Left lung (tissue), 10 donors: ENCODE measurements around the gene MICU1. TPM values are rescaled to one million over a fixed set of nuclear protein-coding genes. Genes with fewer than 3 reads are reported as not detected.
"Not testable (repeated sequence)": the region's sequence is repeated elsewhere in the genome, so short reads cannot be mapped to it uniquely, and the experiment has no call there.

Experiments used
- ATAC-seq: fragments of 200-7000 bp; cut with Tn5 transposase; one replicate; pipeline ENCODE4 v1.9.1; 2020; ENCODE audit warnings: moderate library complexity
- DNase-seq, 4 donors: peaks; one replicate each; pipeline ENCODE4 v3.0.0-alpha.2; 2013 to 2020
- H3K27ac ChIP-seq, 2 donors: fragments of 200-600 bp; sonication (generic) in 1 of 2; one replicate each; pipeline versions ENCODE4 v1.5.0 to v1.8.0; 2020 to 2021
- H3K27me3 ChIP-seq, 2 donors: fragments of 200-600 bp; sonication (generic) in 1 of 2; one replicate each; pipeline versions ENCODE4 v1.5.0 to v1.8.0; 2020 to 2021
- H3K36me3 ChIP-seq, 2 donors: fragments of 200-600 bp; sonication (generic) in 1 of 2; one replicate each; pipeline versions ENCODE4 v1.5.0 to v1.8.0; 2020 to 2021
- H3K4me1 ChIP-seq, 2 donors: fragments of 200-600 bp; one replicate each; pipeline ENCODE4 v1.8.0; 2021
- H3K4me3 ChIP-seq, 2 donors: fragments of 200-600 bp; sonication (generic) in 1 of 2; one replicate each; pipeline versions ENCODE4 v1.5.0 to v1.8.0; 2020 to 2021; ENCODE audit warnings: mild to moderate bottlenecking in 1 of 2
- H3K9me3 ChIP-seq, 2 donors: fragments of 200-600 bp; sonication (generic) in 1 of 2; one replicate each; pipeline versions ENCODE4 v1.5.0 to v1.8.0; 2020 to 2021
- intact Hi-C, 2 donors: fragments of 100-400 bp; cut with DNase I; formaldehyde crosslinking; loops; one replicate each; pipeline versions ENCODE4 v1.11.2 to v1.14.2; 2022
- polyA plus RNA-seq, 6 donors: library from polyadenylated mRNA; unstranded; fragments of 120-200 nt; gene quantifications; one replicate each; pipeline ENCODE4 v1.2.1, GENCODE V29; 2013; ENCODE audit not compliant: insufficient read length in 6 of 6
- total RNA-seq, 2 donors: library from RNA; stranded (reverse); fragmentation: NEBNext Ultra II Directional; extraction: Animal tissue kit (Norgen Biotek cat#: 25700); gene quantifications; one replicate each; pipeline ENCODE4 v1.2.1, GENCODE V29; 2021
- TF ChIP-seq, protein P1 (sequence below), 2 donors: fragments of 200-600 bp; sonication (generic) in 1 of 2; IDR thresholded peaks; one replicate each; pipeline versions ENCODE4 v1.5.0 to v1.8.0; 2021; ENCODE audit warnings: antibody characterized with exemption in 2 of 2
- donor health status: DM: no; HTN: yes; CAD: no.
- donor health status: DM: no; HTN: no; CAD: no.

The MICU1 gene
- total and polyA plus RNA-seq, 8 donors, result 49.8 to 67.4 (median 56.0) TPM

DNA sequence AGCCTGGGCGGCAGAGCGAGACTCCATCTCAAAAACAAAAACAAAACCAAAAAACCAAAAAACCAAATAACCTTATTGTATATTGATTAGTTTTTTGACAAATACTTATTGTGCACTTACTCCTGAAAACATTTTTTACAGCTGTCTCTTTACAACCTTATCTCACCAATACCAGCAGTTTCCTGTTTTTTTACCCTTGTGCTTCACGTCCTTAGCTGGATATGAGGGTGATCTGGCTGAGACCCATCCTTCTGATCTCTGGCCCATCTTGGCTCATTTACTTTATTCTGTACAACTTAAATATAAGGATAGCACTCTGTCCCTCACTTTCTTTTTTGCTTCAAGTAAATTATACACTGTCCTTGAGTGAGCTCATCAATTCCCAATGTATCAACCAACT is 166.6 kb downstream of the MICU1 start:
- DNase-seq, result no peak
- Histone ChIP-seq H3K4me1 (peaks cover 0 to 7% of the 10 kb centered on the region in 2 donors), H3K9me3 (no peaks in the 10 kb centered on the region), H3K27ac (no peak overlapping the region), H3K36me3 (no peaks in the 10 kb centered on the region), H3K4me3 (no peak overlapping the region), H3K27me3 (no peaks in the 10 kb centered on the region)
- intact Hi-C loops, result no loop called here
- no peak for ATAC-seq
- TF ChIP-seq, protein P1, sequence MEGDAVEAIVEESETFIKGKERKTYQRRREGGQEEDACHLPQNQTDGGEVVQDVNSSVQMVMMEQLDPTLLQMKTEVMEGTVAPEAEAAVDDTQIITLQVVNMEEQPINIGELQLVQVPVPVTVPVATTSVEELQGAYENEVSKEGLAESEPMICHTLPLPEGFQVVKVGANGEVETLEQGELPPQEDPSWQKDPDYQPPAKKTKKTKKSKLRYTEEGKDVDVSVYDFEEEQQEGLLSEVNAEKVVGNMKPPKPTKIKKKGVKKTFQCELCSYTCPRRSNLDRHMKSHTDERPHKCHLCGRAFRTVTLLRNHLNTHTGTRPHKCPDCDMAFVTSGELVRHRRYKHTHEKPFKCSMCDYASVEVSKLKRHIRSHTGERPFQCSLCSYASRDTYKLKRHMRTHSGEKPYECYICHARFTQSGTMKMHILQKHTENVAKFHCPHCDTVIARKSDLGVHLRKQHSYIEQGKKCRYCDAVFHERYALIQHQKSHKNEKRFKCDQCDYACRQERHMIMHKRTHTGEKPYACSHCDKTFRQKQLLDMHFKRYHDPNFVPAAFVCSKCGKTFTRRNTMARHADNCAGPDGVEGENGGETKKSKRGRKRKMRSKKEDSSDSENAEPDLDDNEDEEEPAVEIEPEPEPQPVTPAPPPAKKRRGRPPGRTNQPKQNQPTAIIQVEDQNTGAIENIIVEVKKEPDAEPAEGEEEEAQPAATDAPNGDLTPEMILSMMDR (IDR thresholded peaks at IDR 0.05), result no peak

- DNase-seq (no peak), ATAC-seq (peak; percentile 64)
- Histone ChIP-seq H3K4me1 (peaks cover 0 to 7% of the 10 kb centered on the region in 2 donors), H3K27ac (no peak overlapping the region), H3K27me3 (no peaks in the 10 kb centered on the region), H3K9me3 (no peaks in the 10 kb centered on the region), H3K36me3 (no peaks in the 10 kb centered on the region), H3K4me3 (no peak overlapping the region)
- TF ChIP-seq, protein P1 (IDR thresholded peaks at IDR 0.05), result no peak
- intact Hi-C loops, result no loop called here
Observed at GRCh38 chr10:72455889-72456595, 169.8 kb downstream of the MICU1 start.

- no peaks in the 10 kb centered on the region for H3K27me3 ChIP-seq
- H3K4me1 ChIP-seq, result no peaks in the 10 kb centered on the region
- peak in 2 of 4 donors; percentile 6 to 58 for DNase-seq
- H3K27ac ChIP-seq, result no peak overlapping the region
- TF ChIP-seq, protein P1 (IDR thresholded peaks at IDR 0.05), result no peak
- peak; percentile 64 for ATAC-seq
- intact Hi-C loops, result no loop called here
- H3K4me3 ChIP-seq, result no peak overlapping the region
- H3K9me3 ChIP-seq, result no peaks in the 10 kb centered on the region
- H3K36me3 ChIP-seq, result no peaks in the 10 kb centered on the region
Observed at GRCh38 chr10:72449941-72450441, 175.9 kb downstream of the MICU1 start.

- ATAC-seq (no peak), DNase-seq (no peak)
- TF ChIP-seq, protein P1 (IDR thresholded peaks at IDR 0.05), result no peak
- Histone ChIP-seq H3K27ac (no peak overlapping the region), H3K36me3 (peaks cover 0 to 4% of the 10 kb centered on the region in 2 donors), H3K4me3 (no peak overlapping the region), H3K27me3 (no peaks in the 10 kb centered on the region), H3K9me3 (no peaks in the 10 kb centered on the region), H3K4me1 (no peaks in the 10 kb centered on the region)
- intact Hi-C loops, result no loop called here
Observed at GRCh38 chr10:72445851-72446250, 180.0 kb downstream of the MICU1 start.

- H3K36me3 ChIP-seq, H3K9me3 ChIP-seq, H3K27me3 ChIP-seq, DNase-seq, H3K27ac ChIP-seq, H3K4me3 ChIP-seq, intact Hi-C loops, H3K4me1 ChIP-seq, ATAC-seq: not testable (repeated sequence)
Observed at GRCh38 chr10:72442969-72443368, 182.9 kb downstream of the MICU1 start.
